ENCODE data around the gene NCEH1.

Gene NCEH1

DNA sequence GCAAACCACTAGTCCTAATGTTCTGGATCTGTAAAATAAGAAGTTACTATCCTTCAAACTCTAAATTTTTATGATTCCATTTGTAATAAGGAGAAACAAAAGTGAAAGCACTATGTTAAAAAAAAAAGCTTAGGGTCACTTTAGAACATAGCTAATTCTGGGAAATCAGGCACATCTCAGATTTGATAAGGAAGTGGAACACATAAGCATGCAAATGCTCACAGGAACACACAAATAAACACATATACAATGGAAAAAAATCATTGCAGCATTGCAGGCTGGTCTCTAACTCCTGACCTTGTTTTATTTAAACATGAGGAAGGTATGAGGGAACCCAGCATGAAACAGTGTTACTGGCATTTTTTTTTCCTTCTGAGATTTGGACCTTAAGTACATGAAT, 124.4 kb downstream of the NCEH1 start:
- TF ChIP-seq GLIS3 (CRISPR knock-in tag; IDR thresholded peaks at IDR 0.05) (no peak), ZNF8 (CRISPR knock-in tag; IDR thresholded peaks at IDR 0.05) (no peak), CREB5 (CRISPR knock-in tag; IDR thresholded peaks at IDR 0.05; ENCODE audit: low read depth) (no peak), CSDC2 (CRISPR knock-in tag; IDR thresholded peaks at IDR 0.05) (no peak), ZC3H10 (CRISPR knock-in tag; IDR thresholded peaks at IDR 0.05) (no peak), CSRNP3 (CRISPR knock-in tag; IDR thresholded peaks at IDR 0.05) (no peak)
- no peak; the same call in 2 of the 3 replicates for ATAC-seq

DNA sequence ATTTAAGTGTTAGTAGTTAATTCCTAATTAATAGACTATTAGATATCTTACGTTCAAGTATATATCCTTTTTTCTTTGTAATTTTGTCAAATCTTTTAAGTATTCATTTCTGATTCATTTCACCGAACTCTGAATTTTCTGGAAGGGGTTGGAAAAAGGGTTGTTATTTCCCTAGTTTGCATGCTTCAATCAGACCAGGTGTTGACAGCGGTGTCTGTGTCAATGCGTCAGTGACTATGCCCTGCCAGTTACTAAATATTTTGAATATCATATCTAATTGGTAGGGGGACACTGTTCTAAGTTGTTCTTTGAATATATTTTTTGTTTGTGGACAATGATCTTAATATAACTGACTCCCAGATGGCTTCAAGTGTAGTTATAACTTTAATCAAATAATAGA, 124.9 kb downstream of the NCEH1 start:
- no peak for ATAC-seq
- TF ChIP-seq ZNF70 (CRISPR knock-in tag; IDR thresholded peaks at IDR 0.05), result no peak
- no peak for TF ChIP-seq ZNF565 (CRISPR knock-in tag; conservative IDR thresholded peaks at IDR 0.05; ENCODE audit: low read depth)
- no peak for TF ChIP-seq POU6F1 (CRISPR knock-in tag; IDR thresholded peaks at IDR 0.05; ENCODE audit: borderline replicate concordance, low read depth)
- no peak for TF ChIP-seq RARB (CRISPR knock-in tag; IDR thresholded peaks at IDR 0.05)
- no peak for TF ChIP-seq ISL1 (CRISPR knock-in tag; IDR thresholded peaks at IDR 0.05)

- ATAC-seq, result no peak
- TF ChIP-seq, protein P1, sequence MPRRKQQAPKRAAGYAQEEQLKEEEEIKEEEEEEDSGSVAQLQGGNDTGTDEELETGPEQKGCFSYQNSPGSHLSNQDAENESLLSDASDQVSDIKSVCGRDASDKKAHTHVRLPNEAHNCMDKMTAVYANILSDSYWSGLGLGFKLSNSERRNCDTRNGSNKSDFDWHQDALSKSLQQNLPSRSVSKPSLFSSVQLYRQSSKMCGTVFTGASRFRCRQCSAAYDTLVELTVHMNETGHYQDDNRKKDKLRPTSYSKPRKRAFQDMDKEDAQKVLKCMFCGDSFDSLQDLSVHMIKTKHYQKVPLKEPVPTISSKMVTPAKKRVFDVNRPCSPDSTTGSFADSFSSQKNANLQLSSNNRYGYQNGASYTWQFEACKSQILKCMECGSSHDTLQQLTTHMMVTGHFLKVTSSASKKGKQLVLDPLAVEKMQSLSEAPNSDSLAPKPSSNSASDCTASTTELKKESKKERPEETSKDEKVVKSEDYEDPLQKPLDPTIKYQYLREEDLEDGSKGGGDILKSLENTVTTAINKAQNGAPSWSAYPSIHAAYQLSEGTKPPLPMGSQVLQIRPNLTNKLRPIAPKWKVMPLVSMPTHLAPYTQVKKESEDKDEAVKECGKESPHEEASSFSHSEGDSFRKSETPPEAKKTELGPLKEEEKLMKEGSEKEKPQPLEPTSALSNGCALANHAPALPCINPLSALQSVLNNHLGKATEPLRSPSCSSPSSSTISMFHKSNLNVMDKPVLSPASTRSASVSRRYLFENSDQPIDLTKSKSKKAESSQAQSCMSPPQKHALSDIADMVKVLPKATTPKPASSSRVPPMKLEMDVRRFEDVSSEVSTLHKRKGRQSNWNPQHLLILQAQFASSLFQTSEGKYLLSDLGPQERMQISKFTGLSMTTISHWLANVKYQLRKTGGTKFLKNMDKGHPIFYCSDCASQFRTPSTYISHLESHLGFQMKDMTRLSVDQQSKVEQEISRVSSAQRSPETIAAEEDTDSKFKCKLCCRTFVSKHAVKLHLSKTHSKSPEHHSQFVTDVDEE (CRISPR knock-in tag; IDR thresholded peaks at IDR 0.05), result no peak
Measured at GRCh38 chr3:172582712-172583111, 128.2 kb downstream of the NCEH1 start.

- no peak for ATAC-seq
- TF ChIP-seq, protein P1 (CRISPR knock-in tag; IDR thresholded peaks at IDR 0.05), result no peak
- TF ChIP-seq ZFP3 (CRISPR knock-in tag; IDR thresholded peaks at IDR 0.05), result no peak
- TF ChIP-seq POU6F1 (CRISPR knock-in tag; IDR thresholded peaks at IDR 0.05; ENCODE audit: borderline replicate concordance, low read depth), result no peak
- TF ChIP-seq ZNF8 (CRISPR knock-in tag; IDR thresholded peaks at IDR 0.05), result no peak
- TF ChIP-seq PATZ1 (CRISPR knock-in tag; IDR thresholded peaks at IDR 0.05; ENCODE audit: borderline replicate concordance), result no peak
- no peak for TF ChIP-seq ZNF565 (CRISPR knock-in tag; conservative IDR thresholded peaks at IDR 0.05; ENCODE audit: low read depth)
Measured at GRCh38 chr3:172581757-172582166, 129.1 kb downstream of the NCEH1 start.

All from SK-N-SH treated with all-trans-retinoic acid at 6 μM for 48 hours (cell line).